ENCODE data around the gene TSEN2. TPM values are rescaled to one million over a fixed set of nuclear protein-coding genes. Genes with fewer than 3 reads are reported as not detected.

Gene TSEN2
- total and polyA plus RNA-seq, 2 of the 13 experiments (the other 11 are each of a cell fraction or from before 2014, with no cell fraction given): 11.0 to 17.3 TPM

GRCh38 chr3:12484198-12484982 lies at the start of gene TSEN2 (continued):
- TF ChIP-seq ZZZ3 (CRISPR knock-in tag; IDR thresholded peaks at IDR 0.05; ENCODE audit: borderline replicate concordance) (peak; percentile 29; the same call in 1 of the 2 replicates), GATAD2A (CRISPR knock-in tag; IDR thresholded peaks at IDR 0.05) (peak; percentile 51), MYC (CRISPR knock-in tag; IDR thresholded peaks at IDR 0.05; ENCODE audit: borderline replicate concordance) (peak; percentile 94), ZNF768 (CRISPR knock-in tag; IDR thresholded peaks at IDR 0.05) (peak; percentile 63; the same call in 1 of the 2 replicates), SRSF1 (optimal IDR thresholded peaks at IDR 0.05; ENCODE audit: low read depth, low read length) (no peak), IKZF5 (CRISPR knock-in tag; IDR thresholded peaks at IDR 0.05) (peak; percentile 48; the same call in 1 of the 2 replicates), ZNF468 (CRISPR knock-in tag; IDR thresholded peaks at IDR 0.05) (peak; percentile 76; the same call in 1 of the 2 replicates), SKIL (CRISPR knock-in tag; IDR thresholded peaks at IDR 0.05; ENCODE audit: borderline replicate concordance) (no peak), CREM (IDR thresholded peaks at IDR 0.05) (0 out of 2 replicates have a peak, but pooled peaks have one; percentile 17), CREM (CRISPR knock-in tag; IDR thresholded peaks at IDR 0.05) (no peak), HNF4G (IDR thresholded peaks at IDR 0.05; ENCODE audit: borderline replicate concordance, low read depth, low read length) (no peak), HNF4G (CRISPR knock-in tag; IDR thresholded peaks at IDR 0.05; ENCODE audit: borderline replicate concordance, low read depth) (no peak), ZNF839 (CRISPR knock-in tag; IDR thresholded peaks at IDR 0.05; ENCODE audit: borderline replicate concordance) (no peak), MTF1 (CRISPR knock-in tag; IDR thresholded peaks at IDR 0.05) (no peak), CSRNP1 (CRISPR knock-in tag; IDR thresholded peaks at IDR 0.05) (0 out of 2 replicates have a peak, but pooled peaks have one; percentile 49), ZNF143 (CRISPR knock-in tag; IDR thresholded peaks at IDR 0.05) (no peak), ZNF333 (CRISPR knock-in tag; IDR thresholded peaks at IDR 0.05; ENCODE audit: borderline replicate concordance) (peak; percentile 64; the same call in 1 of the 2 replicates), ZNF367 (CRISPR knock-in tag; IDR thresholded peaks at IDR 0.05; ENCODE audit: borderline replicate concordance) (no peak), CENPT (CRISPR knock-in tag; IDR thresholded peaks at IDR 0.05; ENCODE audit: low read depth) (no peak), ZFX (CRISPR knock-in tag; IDR thresholded peaks at IDR 0.05; ENCODE audit: low read depth) (peak; percentile 94)
- TF ChIP-seq, protein P1, sequence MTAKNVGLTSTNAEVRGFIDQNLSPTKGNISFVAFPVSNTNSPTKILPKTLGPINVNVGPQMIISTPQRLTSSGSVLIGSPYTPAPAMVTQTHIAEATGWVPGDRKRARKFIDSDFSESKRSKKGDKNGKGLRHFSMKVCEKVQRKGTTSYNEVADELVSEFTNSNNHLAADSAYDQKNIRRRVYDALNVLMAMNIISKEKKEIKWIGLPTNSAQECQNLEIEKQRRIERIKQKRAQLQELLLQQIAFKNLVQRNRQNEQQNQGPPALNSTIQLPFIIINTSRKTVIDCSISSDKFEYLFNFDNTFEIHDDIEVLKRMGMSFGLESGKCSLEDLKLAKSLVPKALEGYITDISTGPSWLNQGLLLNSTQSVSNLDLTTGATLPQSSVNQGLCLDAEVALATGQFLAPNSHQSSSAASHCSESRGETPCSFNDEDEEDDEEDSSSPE (CRISPR knock-in tag; IDR thresholded peaks at IDR 0.05): 0 out of 2 replicates have a peak, but pooled peaks have one; percentile 71
- TF ChIP-seq, protein P2, sequence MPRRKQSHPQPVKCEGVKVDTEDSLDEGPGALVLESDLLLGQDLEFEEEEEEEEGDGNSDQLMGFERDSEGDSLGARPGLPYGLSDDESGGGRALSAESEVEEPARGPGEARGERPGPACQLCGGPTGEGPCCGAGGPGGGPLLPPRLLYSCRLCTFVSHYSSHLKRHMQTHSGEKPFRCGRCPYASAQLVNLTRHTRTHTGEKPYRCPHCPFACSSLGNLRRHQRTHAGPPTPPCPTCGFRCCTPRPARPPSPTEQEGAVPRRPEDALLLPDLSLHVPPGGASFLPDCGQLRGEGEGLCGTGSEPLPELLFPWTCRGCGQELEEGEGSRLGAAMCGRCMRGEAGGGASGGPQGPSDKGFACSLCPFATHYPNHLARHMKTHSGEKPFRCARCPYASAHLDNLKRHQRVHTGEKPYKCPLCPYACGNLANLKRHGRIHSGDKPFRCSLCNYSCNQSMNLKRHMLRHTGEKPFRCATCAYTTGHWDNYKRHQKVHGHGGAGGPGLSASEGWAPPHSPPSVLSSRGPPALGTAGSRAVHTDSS (CRISPR knock-in tag; conservative IDR thresholded peaks at IDR 0.05): no peak
